Testis (tissue), 3 donors: ENCODE data around the gene GPC6. TPM values are rescaled to one million over a fixed set of nuclear protein-coding genes. Genes with fewer than 3 reads are reported as not detected.

Experiments
- DNase-seq: peaks from one replicate; pipeline ENCODE4 v3.0.0-alpha.2; 2019
- H3K27ac ChIP-seq, 2 donors: fragments of 200-600 bp; sonication (generic); one replicate each; pipeline ENCODE4 v1.5.1; 2019
- H3K27me3 ChIP-seq: fragments of 200-600 bp; sonication (generic); one replicate; pipeline ENCODE4 v1.5.1; 2019
- H3K36me3 ChIP-seq: fragments of 200-600 bp; sonication (generic); one replicate; pipeline ENCODE4 v1.5.1; 2017; ENCODE audit warnings: low read depth; ENCODE audit errors: missing control alignments
- H3K4me1 ChIP-seq: fragments of 200-600 bp; sonication (generic); one replicate; pipeline ENCODE4 v1.5.1; 2019
- H3K4me3 ChIP-seq, 2 donors: fragments of 200-600 bp; sonication (generic); one replicate each; pipeline ENCODE4 v1.5.1; 2017 to 2019
- H3K9me3 ChIP-seq: fragments of 200-600 bp; sonication (generic); one replicate; pipeline ENCODE4 v1.5.1; 2017
- POLR2A ChIP-seq: fragments of 450-650 bp; IDR thresholded peaks from one replicate; pipeline ENCODE4 v1.6.1; 2017; ENCODE audit warnings: antibody characterized with exemption, mild to moderate bottlenecking, moderate library complexity
- WGBS, 2 donors: methylation state at CpG; one replicate each; pipeline ENCODE4 v1.1.5; 2018; 5-methylcytosine and 5-hydroxymethylcytosine counted together
- intact Hi-C: fragments of 100-400 bp; cut with DNase I; formaldehyde crosslinking; loops from one replicate; pipeline ENCODE4 v1.15.1; 2023; ENCODE audit warnings: low total_unique reads
- polyA plus RNA-seq: library from polyadenylated mRNA; stranded (reverse); fragments of 350-450 nt; fragmentation: Illumina TruSeq; extraction: RNeasy Lipid Tissue Mini Kit (QIAGEN cat#74804); gene quantifications from one replicate; pipeline ENCODE4 v1.2.3, GENCODE V29; 2014; ENCODE audit warnings: low read depth, low replicate concordance; ENCODE audit not compliant: insufficient read depth
- total RNA-seq, 2 donors: library from RNA; depleted of rRNA; stranded (reverse); fragments of >200 nt; gene quantifications; one replicate each; pipeline ENCODE4 v1.2.3, GENCODE V29; 2016
- TF ChIP-seq, protein P1 (sequence below), 3 experiments: fragments of 450-650 bp in 2 of 3; fragments of 200-600 bp in 1 of 3; sonication (generic) in 1 of 3; IDR thresholded peaks; one replicate each; pipeline ENCODE4 v1.5.1; 2016 to 2019; ENCODE audit warnings: antibody characterized with exemption in 3 of 3, mild to moderate bottlenecking in 2 of 3, moderate library complexity in 1 of 3

The GPC6 gene
- total and polyA plus RNA-seq, 3 donors from 2014 or later = 2.2 to 6.9 (median 4.3) TPM

DNA sequence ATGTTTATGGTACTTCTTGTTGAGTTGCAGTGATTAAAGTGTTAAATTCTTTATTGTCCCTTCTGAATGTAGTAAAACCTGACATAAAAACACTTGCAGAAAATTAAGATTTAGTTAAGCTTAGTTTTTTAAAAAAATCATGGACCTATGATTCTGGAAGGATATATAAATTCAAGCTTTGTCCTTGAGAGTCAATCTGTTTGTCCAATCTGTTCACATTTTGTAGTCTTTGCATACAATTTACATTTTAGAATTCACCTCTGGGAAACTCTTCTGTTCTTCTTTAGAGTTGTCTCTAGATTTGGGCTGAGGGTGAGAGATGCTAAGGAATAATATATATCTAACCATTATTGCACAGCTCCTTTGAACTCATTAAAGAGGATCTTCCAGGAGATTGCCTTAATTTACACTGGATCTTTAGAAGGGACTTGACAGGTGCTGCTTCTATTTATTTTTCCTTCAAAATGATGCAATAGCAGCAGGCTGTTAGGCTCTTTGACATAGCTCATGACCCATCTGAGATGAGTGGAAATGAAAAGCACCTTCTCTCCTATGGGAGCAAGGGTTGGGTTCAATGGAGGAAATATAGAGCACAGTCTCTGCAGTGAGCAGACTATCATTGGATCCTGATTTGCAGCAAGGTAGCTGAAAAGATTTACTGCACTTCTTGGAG lies 433.9 kb downstream of the GPC6 start:
- intact Hi-C loops = no loop called here
- Histone ChIP-seq H3K9me3 (no peaks in the 10 kb centered on the region), H3K4me1 (no peaks in the 10 kb centered on the region), H3K36me3 (no peaks in the 10 kb centered on the region), H3K4me3 (no peak overlapping the region), H3K27ac (no peak overlapping the region), H3K27me3 (no peaks in the 10 kb centered on the region)
- DNase-seq = no peak
- TF ChIP-seq, protein P1, sequence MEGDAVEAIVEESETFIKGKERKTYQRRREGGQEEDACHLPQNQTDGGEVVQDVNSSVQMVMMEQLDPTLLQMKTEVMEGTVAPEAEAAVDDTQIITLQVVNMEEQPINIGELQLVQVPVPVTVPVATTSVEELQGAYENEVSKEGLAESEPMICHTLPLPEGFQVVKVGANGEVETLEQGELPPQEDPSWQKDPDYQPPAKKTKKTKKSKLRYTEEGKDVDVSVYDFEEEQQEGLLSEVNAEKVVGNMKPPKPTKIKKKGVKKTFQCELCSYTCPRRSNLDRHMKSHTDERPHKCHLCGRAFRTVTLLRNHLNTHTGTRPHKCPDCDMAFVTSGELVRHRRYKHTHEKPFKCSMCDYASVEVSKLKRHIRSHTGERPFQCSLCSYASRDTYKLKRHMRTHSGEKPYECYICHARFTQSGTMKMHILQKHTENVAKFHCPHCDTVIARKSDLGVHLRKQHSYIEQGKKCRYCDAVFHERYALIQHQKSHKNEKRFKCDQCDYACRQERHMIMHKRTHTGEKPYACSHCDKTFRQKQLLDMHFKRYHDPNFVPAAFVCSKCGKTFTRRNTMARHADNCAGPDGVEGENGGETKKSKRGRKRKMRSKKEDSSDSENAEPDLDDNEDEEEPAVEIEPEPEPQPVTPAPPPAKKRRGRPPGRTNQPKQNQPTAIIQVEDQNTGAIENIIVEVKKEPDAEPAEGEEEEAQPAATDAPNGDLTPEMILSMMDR (IDR thresholded peaks at IDR 0.05) = no peak
- TF ChIP-seq POLR2A = no peak

DNA sequence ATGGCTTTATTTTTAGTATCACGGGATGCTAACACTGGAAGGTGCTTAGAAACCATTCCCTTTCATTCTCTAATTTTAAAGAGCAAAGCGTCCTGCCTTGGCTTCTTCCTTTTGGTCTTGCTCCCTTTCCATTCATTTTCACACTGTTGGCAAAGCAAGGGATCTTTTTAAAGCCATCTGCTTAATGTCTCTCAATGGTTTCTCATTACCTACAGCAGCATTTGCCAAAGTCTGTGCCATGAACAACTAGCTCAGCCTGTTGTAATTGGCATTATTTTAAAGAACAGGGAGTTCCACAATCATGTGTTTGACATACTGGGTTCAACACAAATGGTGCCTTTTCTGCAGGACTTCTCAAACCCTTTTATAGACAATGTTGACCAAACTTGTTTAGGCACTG lies 444.3 kb downstream of the GPC6 start:
- Histone ChIP-seq H3K9me3 (no peaks in the 10 kb centered on the region), H3K4me3 (no peak overlapping the region), H3K4me1 (no peaks in the 10 kb centered on the region), H3K27me3 (no peaks in the 10 kb centered on the region), H3K36me3 (no peaks in the 10 kb centered on the region), H3K27ac (no peak overlapping the region)
- DNase-seq = no peak
- TF ChIP-seq POLR2A = no peak
- TF ChIP-seq, protein P1 (IDR thresholded peaks at IDR 0.05) = no peak
- WGBS, 2 donors = 74 to 85% methylated on average over 2 of the region's 2 CpGs
- intact Hi-C loops = no loop called here

DNA sequence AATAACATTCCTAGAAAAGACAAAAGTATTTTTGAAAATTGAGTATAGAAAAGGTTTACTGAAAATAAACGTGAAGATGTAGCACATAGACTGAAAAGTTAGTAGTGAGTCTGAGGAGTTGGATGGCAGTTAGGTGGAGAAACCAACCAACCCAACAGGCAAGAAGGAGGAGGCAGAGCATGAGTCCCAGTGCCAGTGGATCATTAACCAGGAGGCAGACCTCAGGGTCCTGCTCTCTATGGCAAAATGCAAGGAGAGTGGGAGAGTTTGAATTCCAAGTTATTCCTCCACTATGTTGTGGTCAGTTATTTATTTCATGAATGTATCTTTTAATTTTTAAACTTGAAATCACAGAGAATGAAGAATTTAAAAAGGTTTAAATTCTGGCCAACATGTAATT lies 446.4 kb downstream of the GPC6 start:
- H3K4me3 ChIP-seq = no peak overlapping the region
- WGBS, 2 donors = 76 to 89% methylated on average over 1 of the region's 1 CpG
- H3K9me3 ChIP-seq = no peaks in the 10 kb centered on the region
- H3K36me3 ChIP-seq = no peaks in the 10 kb centered on the region
- TF ChIP-seq POLR2A = no peak
- TF ChIP-seq, protein P1 (IDR thresholded peaks at IDR 0.05) = no peak
- no peaks in the 10 kb centered on the region for H3K27me3 ChIP-seq
- no peak overlapping the region for H3K27ac ChIP-seq
- no peaks in the 10 kb centered on the region for H3K4me1 ChIP-seq
- intact Hi-C loops = no loop called here
- no peak for DNase-seq

DNA sequence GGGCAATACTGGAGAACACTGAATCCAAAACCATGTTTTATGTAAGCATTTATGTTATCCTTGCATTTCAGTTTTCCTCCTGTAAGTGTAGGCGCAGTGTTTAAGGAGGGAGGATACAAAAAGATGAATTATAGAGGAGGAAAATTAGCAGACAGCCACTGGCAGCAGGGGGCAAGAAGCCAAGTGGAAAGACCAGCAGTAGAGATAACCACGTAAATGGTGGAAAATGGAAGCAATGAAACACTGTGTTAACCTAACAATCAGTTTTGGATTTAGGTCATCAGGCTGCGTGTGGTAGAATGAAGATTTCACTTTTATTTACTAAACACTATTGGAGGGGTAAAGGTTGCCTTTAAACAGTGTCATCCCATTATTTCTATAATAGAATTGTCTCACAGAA lies 447.3 kb downstream of the GPC6 start:
- no peaks in the 10 kb centered on the region for H3K4me1 ChIP-seq
- intact Hi-C loops = no loop called here
- H3K4me3 ChIP-seq = no peak overlapping the region
- H3K9me3 ChIP-seq = no peaks in the 10 kb centered on the region
- 76 to 85% methylated on average over 3 of the region's 3 CpGs for WGBS, 2 donors
- TF ChIP-seq, protein P1 (IDR thresholded peaks at IDR 0.05) = no peak
- no peak for TF ChIP-seq POLR2A
- no peak for DNase-seq
- no peaks in the 10 kb centered on the region for H3K27me3 ChIP-seq
- H3K27ac ChIP-seq = no peak overlapping the region
- no peaks in the 10 kb centered on the region for H3K36me3 ChIP-seq

DNA sequence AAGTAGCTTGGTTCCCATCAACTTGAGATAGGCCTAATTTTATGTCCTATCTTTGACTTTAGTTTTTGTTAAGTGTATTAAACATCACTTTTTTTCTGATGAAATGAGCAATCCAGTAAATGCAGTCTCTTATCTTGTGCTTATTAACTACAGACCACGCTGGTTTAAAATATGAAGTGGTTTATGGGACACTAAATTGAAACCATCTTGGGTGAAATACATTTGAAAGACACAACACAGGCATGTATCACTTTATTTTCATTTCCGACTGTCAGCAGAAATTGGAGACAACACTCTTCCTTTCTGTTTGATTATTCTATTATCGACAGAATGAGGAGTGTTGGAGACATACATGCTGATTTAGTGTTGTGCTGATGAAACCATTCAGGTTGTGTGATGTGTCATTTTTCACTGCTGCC lies 447.7 kb downstream of the GPC6 start:
- Histone ChIP-seq H3K27me3 (no peaks in the 10 kb centered on the region), H3K4me1 (no peaks in the 10 kb centered on the region), H3K27ac (no peak overlapping the region), H3K36me3 (no peaks in the 10 kb centered on the region), H3K4me3 (no peak overlapping the region), H3K9me3 (no peaks in the 10 kb centered on the region)
- intact Hi-C loops = no loop called here
- no peak for TF ChIP-seq POLR2A
- TF ChIP-seq, protein P1 (IDR thresholded peaks at IDR 0.05) = no peak
- no peak for DNase-seq
- 42 to 53% methylated on average over 3 of the region's 3 CpGs for WGBS, 2 donors
